Measurements from ENCODE around the gene PRAMEF7.
"Not testable (repeated sequence)": the region's sequence is repeated elsewhere in the genome, so short reads cannot be mapped to it uniquely, and the experiment has no call there.

GRCh38 chr1:12898170-12898569, 18.2 kb upstream of the PRAMEF7 start, which contains the start of gene PRAMEF10:
- not testable (repeated sequence) for TF ChIP-seq CTCF (tag by site-specific recombination; IDR thresholded peaks at IDR 0.05); YY2 (tag by site-specific recombination; IDR thresholded peaks at IDR 0.05); ZNF792 (tag by site-specific recombination; IDR thresholded peaks at IDR 0.05); SP3 (tag by site-specific recombination; IDR thresholded peaks at IDR 0.05); ZFHX2 (tag by site-specific recombination; conservative IDR thresholded peaks at IDR 0.05); GLIS1 (tag by site-specific recombination; IDR thresholded peaks at IDR 0.05); WT1 (tag by site-specific recombination; IDR thresholded peaks at IDR 0.05); SCRT2 (tag by site-specific recombination; IDR thresholded peaks at IDR 0.05); ZNF274 (IDR thresholded peaks at IDR 0.05; ENCODE audit: low read length); ZNF274 (tag by site-specific recombination; IDR thresholded peaks at IDR 0.05; ENCODE audit: borderline replicate concordance); TCF7L2 (IDR thresholded peaks at IDR 0.05; ENCODE audit: borderline replicate concordance, low read depth, low read length); ZNF366 (tag by site-specific recombination; conservative IDR thresholded peaks at IDR 0.05); ZNF785 (tag by site-specific recombination; IDR thresholded peaks at IDR 0.05); REST (tag by site-specific recombination; IDR thresholded peaks at IDR 0.05); ZNF639 (tag by site-specific recombination; IDR thresholded peaks at IDR 0.05)
